GM23338 (cell line): ENCODE results near the gene ACOT6.

Experiments
- CREB1 ChIP-seq: fragments of 250-450 bp; sonication (Bioruptor Pico); IDR thresholded peaks from 2 replicates; pipeline ENCODE4 v1.5.0; 2020; ENCODE audit warnings: low read depth, mild to moderate bottlenecking, moderate library complexity
- CTCF ChIP-seq, 2 experiments: fragments of 200-600 bp in 1 of 2; sonication (generic) in 1 of 2; conservative IDR thresholded peaks; 2 replicates each; pipeline versions ENCODE4 v1.5.1 to v1.6.1; 2016 to 2017; ENCODE audit warnings: antibody characterized with exemption in 2 of 2, low read depth in 2 of 2, mild to moderate bottlenecking in 2 of 2, moderate library complexity in 1 of 2
- EZH2 ChIP-seq: fragments of 200-600 bp; sonication (generic); IDR thresholded peaks from one replicate; pipeline ENCODE4 v1.8.0; 2017; ENCODE audit warnings: antibody characterized with exemption, mild to moderate bottlenecking, low read depth; ENCODE audit not compliant: unreplicated experiment
- EZH2phosphoT487 ChIP-seq: fragments of 200-600 bp; sonication (generic); IDR thresholded peaks from one replicate; pipeline ENCODE4 v1.8.1; 2018; ENCODE audit warnings: antibody characterized with exemption; ENCODE audit not compliant: unreplicated experiment
- JUNB ChIP-seq: IDR thresholded peaks from one replicate; pipeline ENCODE4 v1.6.1; 2016; ENCODE audit warnings: antibody characterized with exemption; ENCODE audit not compliant: unreplicated experiment
- NANOG ChIP-seq: IDR thresholded peaks from 2 replicates; pipeline ENCODE4 v1.6.1; 2016; ENCODE audit warnings: antibody characterized with exemption, borderline replicate concordance
- POLR2AphosphoS5 ChIP-seq: IDR thresholded peaks from 2 replicates; pipeline ENCODE4 v1.6.1; 2016; ENCODE audit warnings: antibody characterized with exemption, low read depth
- REST ChIP-seq: IDR thresholded peaks from one replicate; pipeline ENCODE4 v1.6.1; 2018; ENCODE audit warnings: antibody characterized with exemption; ENCODE audit not compliant: unreplicated experiment
- ZNF114 ChIP-seq: fragments of 250-450 bp; sonication (Bioruptor Pico); IDR thresholded peaks from 2 replicates; pipeline ENCODE4 v1.5.0; 2020; ENCODE audit warnings: mild to moderate bottlenecking, moderate library complexity
- TF ChIP-seq, protein P1 (sequence below): fragments of 250-450 bp; sonication (Bioruptor Pico); IDR thresholded peaks from 2 replicates; pipeline ENCODE4 v1.5.0; 2020; ENCODE audit warnings: mild to moderate bottlenecking, moderate library complexity
- TF ChIP-seq, protein P2 (sequence below): IDR thresholded peaks from 2 replicates; pipeline ENCODE4 v1.6.1; 2016; ENCODE audit warnings: antibody characterized with exemption

DNA sequence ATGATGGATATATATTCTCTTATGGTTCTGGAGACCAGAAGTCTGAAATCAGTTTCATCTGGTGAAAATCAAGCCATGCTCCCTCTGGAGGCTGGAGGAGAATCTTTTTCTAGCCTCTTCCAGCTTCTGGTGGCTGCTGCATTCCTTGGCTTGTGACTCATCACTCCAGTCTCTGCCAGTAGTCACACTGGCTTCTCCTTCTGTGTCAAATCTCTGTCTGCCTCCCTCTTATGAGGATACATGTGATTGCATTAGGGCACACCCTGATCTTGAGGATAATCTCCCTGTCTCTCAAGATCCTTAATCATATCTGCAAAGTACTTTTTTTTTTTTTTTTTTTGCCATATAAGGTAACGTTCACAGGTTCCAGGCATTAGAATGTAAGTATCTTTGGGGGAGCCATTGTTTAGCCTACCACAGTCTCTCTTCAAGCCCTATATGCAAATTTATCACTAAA lies 50.2 kb downstream of the ACOT6 start:
- TF ChIP-seq REST (no peak), CTCF (conservative IDR thresholded peaks at IDR 0.05; ENCODE audit: low read depth in 2 of 2) (peak; percentile 55 to 57), EZH2phosphoT487 (no peak), CREB1 (CRISPR knock-in tag) (0 out of 2 replicates have a peak, but pooled peaks have one; percentile 18), EZH2 (no peak), POLR2AphosphoS5 (no peak), NANOG (no peak), ZNF114 (CRISPR knock-in tag) (no peak), JUNB (no peak)
- TF ChIP-seq, protein P1, sequence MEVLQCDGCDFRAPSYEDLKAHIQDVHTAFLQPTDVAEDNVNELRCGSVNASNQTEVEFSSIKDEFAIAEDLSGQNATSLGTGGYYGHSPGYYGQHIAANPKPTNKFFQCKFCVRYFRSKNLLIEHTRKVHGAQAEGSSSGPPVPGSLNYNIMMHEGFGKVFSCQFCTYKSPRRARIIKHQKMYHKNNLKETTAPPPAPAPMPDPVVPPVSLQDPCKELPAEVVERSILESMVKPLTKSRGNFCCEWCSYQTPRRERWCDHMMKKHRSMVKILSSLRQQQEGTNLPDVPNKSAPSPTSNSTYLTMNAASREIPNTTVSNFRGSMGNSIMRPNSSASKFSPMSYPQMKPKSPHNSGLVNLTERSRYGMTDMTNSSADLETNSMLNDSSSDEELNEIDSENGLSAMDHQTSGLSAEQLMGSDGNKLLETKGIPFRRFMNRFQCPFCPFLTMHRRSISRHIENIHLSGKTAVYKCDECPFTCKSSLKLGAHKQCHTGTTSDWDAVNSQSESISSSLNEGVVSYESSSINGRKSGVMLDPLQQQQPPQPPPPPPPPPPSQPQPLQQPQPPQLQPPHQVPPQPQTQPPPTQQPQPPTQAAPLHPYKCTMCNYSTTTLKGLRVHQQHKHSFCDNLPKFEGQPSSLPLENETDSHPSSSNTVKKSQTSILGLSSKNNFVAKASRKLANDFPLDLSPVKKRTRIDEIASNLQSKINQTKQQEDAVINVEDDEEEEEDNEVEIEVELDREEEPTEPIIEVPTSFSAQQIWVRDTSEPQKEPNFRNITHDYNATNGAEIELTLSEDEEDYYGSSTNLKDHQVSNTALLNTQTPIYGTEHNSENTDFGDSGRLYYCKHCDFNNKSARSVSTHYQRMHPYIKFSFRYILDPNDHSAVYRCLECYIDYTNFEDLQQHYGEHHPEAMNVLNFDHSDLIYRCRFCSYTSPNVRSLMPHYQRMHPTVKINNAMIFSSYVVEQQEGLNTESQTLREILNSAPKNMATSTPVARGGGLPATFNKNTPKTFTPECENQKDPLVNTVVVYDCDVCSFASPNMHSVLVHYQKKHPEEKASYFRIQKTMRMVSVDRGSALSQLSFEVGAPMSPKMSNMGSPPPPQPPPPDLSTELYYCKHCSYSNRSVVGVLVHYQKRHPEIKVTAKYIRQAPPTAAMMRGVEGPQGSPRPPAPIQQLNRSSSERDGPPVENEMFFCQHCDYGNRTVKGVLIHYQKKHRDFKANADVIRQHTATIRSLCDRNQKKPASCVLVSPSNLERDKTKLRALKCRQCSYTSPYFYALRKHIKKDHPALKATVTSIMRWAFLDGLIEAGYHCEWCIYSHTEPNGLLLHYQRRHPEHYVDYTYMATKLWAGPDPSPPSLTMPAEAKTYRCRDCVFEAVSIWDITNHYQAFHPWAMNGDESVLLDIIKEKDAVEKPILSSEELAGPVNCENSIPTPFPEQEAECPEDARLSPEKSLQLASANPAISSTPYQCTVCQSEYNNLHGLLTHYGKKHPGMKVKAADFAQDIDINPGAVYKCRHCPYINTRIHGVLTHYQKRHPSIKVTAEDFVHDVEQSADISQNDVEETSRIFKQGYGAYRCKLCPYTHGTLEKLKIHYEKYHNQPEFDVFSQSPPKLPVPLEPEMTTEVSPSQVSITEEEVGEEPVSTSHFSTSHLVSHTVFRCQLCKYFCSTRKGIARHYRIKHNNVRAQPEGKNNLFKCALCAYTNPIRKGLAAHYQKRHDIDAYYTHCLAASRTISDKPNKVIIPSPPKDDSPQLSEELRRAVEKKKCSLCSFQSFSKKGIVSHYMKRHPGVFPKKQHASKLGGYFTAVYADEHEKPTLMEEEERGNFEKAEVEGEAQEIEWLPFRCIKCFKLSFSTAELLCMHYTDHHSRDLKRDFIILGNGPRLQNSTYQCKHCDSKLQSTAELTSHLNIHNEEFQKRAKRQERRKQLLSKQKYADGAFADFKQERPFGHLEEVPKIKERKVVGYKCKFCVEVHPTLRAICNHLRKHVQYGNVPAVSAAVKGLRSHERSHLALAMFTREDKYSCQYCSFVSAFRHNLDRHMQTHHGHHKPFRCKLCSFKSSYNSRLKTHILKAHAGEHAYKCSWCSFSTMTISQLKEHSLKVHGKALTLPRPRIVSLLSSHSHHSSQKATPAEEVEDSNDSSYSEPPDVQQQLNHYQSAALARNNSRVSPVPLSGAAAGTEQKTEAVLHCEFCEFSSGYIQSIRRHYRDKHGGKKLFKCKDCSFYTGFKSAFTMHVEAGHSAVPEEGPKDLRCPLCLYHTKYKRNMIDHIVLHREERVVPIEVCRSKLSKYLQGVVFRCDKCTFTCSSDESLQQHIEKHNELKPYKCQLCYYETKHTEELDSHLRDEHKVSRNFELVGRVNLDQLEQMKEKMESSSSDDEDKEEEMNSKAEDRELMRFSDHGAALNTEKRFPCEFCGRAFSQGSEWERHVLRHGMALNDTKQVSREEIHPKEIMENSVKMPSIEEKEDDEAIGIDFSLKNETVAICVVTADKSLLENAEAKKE (CRISPR knock-in tag) = no peak
- TF ChIP-seq, protein P2, sequence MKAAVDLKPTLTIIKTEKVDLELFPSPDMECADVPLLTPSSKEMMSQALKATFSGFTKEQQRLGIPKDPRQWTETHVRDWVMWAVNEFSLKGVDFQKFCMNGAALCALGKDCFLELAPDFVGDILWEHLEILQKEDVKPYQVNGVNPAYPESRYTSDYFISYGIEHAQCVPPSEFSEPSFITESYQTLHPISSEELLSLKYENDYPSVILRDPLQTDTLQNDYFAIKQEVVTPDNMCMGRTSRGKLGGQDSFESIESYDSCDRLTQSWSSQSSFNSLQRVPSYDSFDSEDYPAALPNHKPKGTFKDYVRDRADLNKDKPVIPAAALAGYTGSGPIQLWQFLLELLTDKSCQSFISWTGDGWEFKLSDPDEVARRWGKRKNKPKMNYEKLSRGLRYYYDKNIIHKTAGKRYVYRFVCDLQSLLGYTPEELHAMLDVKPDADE = no peak
